Bronchial epithelial cell (primary cell): Measurements from ENCODE around the gene TARS3. TPM values are rescaled to one million over a fixed set of nuclear protein-coding genes. Genes with fewer than 3 reads are reported as not detected.

ENCODE experiments used
- DNase-seq: peaks from one replicate; pipeline ENCODE4 v3.0.0-alpha.2; 2010; ENCODE audit warnings: low read depth
- FAIRE-seq: peaks from 2 replicates; lab custom pipeline; 2011; peaks lifted over from hg19 to GRCh38; lab: Jason Lieb, UNC
- H3K27me3 ChIP-seq: 2 replicates; pipeline ENCODE4 v1.5.1; 2011; ENCODE audit warnings: low read length; ENCODE audit not compliant: control insufficient read depth, insufficient read depth
- H3K36me3 ChIP-seq: 2 replicates; pipeline ENCODE4 v1.5.1; 2011; ENCODE audit warnings: low read length; ENCODE audit not compliant: control insufficient read depth, insufficient read depth
- H3K4me3 ChIP-seq: 2 replicates; pipeline ENCODE4 v1.5.1; 2011; ENCODE audit warnings: mild to moderate bottlenecking, low read depth, low read length, control low read depth
- CTCF ChIP-seq: IDR thresholded peaks from 2 replicates; pipeline ENCODE4 v1.5.1; 2011; ENCODE audit warnings: mild to moderate bottlenecking, moderate library complexity, low read length, control low read depth, inconsistent platforms; ENCODE audit not compliant: insufficient read depth, severe bottlenecking
- total RNA-seq: library from RNA; depleted of rRNA; stranded (reverse); fragments of >200 nt; gene quantifications from 2 replicates; pipeline ENCODE4 v1.2.1, GENCODE V29; 2014

The TARS3 gene
- total RNA-seq, 1 donor from 2014 or later, result 11.1 TPM

- Histone ChIP-seq H3K4me3 (no peak overlapping the region), H3K27me3 (no peaks in the 10 kb centered on the region), H3K36me3 (no peaks in the 10 kb centered on the region)
- DNase-seq, result no peak
- no peak for TF ChIP-seq CTCF
- FAIRE-seq, result no peak
Observed at GRCh38 chr15:101625184-101625583, 99.1 kb downstream of the TARS3 start.

GRCh38 chr15:101623367-101624304 lies 100.6 kb downstream of the TARS3 start:
- no peak for FAIRE-seq

GRCh38 chr15:101621961-101622360 lies 102.3 kb downstream of the TARS3 start:
- H3K27me3 ChIP-seq, result no peaks in the 10 kb centered on the region

More at GRCh38 chr15:101623367-101624304, 100.6 kb downstream of the TARS3 start:
- Histone ChIP-seq H3K27me3 (no peaks in the 10 kb centered on the region), H3K36me3 (no peaks in the 10 kb centered on the region), H3K4me3 (no peak overlapping the region)
- no peak for TF ChIP-seq CTCF
- no peak for DNase-seq

GRCh38 chr15:101620671-101621070 lies 103.6 kb downstream of the TARS3 start:
- no peak for FAIRE-seq
- TF ChIP-seq CTCF, result no peak
- Histone ChIP-seq H3K36me3 (no peaks in the 10 kb centered on the region), H3K4me3 (no peak overlapping the region), H3K27me3 (no peaks in the 10 kb centered on the region)
- no peak for DNase-seq

More at GRCh38 chr15:101621961-101622360, 102.3 kb downstream of the TARS3 start:
- no peak for DNase-seq
- no peaks in the 10 kb centered on the region for H3K36me3 ChIP-seq
- TF ChIP-seq CTCF, result no peak
- no peak overlapping the region for H3K4me3 ChIP-seq
- no peak for FAIRE-seq

GRCh38 chr15:101619615-101619865 lies 104.7 kb downstream of the TARS3 start:
- Histone ChIP-seq H3K27me3 (peaks cover 2% of the 10 kb centered on the region), H3K4me3 (no peak overlapping the region), H3K36me3 (no peaks in the 10 kb centered on the region)
- TF ChIP-seq CTCF, result no peak
- FAIRE-seq (no peak), DNase-seq (no peak)
